ENCODE results near the gene METTL21A. TPM values are rescaled to one million over a fixed set of nuclear protein-coding genes. Genes with fewer than 3 reads are reported as not detected.

METTL21A gene
- total and polyA plus RNA-seq, 2 of the 4 experiments (the other 2 are of a cell fraction) = 5.9 to 11.6 TPM

DNA sequence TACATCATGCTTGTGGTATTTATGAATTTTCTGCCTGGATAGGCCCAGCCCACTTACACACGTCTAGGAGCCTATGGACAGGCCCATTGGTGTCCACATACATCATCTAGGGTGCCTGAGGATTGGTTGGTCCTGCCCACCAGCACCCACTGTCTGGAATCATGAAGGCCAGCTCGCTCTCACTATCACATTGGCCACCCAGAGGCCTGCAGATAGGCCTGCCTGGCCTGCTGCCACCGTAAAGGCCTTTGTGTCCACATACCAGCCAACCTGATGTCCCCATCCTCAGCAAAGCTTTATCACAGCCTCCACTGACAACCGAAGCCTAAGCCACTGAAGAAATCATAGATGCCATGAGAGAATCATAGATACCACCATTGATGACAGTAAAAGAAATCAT is 40.2 kb downstream of the METTL21A start:
- no peak overlapping the region for H3K4me3 ChIP-seq (ENCODE audit: insufficient read depth, low read depth, low read length)
- dilution Hi-C loops (cut with HindIII; ENCODE audit: low sequenced_read_pairs, unreplicated experiment) = no loop called here
- H2BK120ac ChIP-seq (ENCODE audit: low read depth, low read length) = no peak overlapping the region
- H2BK5ac ChIP-seq (ENCODE audit: low read depth, low read length, poor library complexity, severe bottlenecking) = no peak overlapping the region
- CTCF ChIA-PET = no interaction called here
- in situ Hi-C loops (cut with MboI; ENCODE audit: low sequenced_read_pairs) = no loop called here
- intact Hi-C loops (cut with micrococcal nuclease) = no loop called here
- BruUV-seq (replicated peaks) = no TSS peak
- no peak overlapping the region for H2BK20ac ChIP-seq (ENCODE audit: low read depth, low read length)
- H4K8ac ChIP-seq (ENCODE audit: low read depth in 2 of 2, low read length in 2 of 2) = no peak overlapping the region
- H3K79me1 ChIP-seq (ENCODE audit: low read depth in 1 of 2, low read length in 2 of 2) = peaks cover 10 to 19% of the 10 kb centered on the region in 2 experiments
- H2AK9ac ChIP-seq (replicated peaks; ENCODE audit: low read depth, low read length, poor library complexity) = no peak overlapping the region
- no peak for DNase-seq
- H4K91ac ChIP-seq (ENCODE audit: insufficient read depth, low read depth, low read length) = no peak overlapping the region
- H3K56ac ChIP-seq (ENCODE audit: extremely low read depth, insufficient read depth, low read length) = no peak overlapping the region
- no peak overlapping the region for H2AK5ac ChIP-seq (ENCODE audit: low read depth, low read length)
- H3K14ac ChIP-seq (replicated peaks; ENCODE audit: low read depth, low read length) = no peak overlapping the region
- no peak for TF ChIP-seq RCOR1 (IDR thresholded peaks at IDR 0.05; ENCODE audit: insufficient replicate concordance, low read length)
- TF ChIP-seq SMC3 (IDR thresholded peaks at IDR 0.05; ENCODE audit: low read depth, low read length) = no peak
- TF ChIP-seq RFX5 (IDR thresholded peaks at IDR 0.05; ENCODE audit: low read depth, low read length) = no peak
- TF ChIP-seq, protein P1, sequence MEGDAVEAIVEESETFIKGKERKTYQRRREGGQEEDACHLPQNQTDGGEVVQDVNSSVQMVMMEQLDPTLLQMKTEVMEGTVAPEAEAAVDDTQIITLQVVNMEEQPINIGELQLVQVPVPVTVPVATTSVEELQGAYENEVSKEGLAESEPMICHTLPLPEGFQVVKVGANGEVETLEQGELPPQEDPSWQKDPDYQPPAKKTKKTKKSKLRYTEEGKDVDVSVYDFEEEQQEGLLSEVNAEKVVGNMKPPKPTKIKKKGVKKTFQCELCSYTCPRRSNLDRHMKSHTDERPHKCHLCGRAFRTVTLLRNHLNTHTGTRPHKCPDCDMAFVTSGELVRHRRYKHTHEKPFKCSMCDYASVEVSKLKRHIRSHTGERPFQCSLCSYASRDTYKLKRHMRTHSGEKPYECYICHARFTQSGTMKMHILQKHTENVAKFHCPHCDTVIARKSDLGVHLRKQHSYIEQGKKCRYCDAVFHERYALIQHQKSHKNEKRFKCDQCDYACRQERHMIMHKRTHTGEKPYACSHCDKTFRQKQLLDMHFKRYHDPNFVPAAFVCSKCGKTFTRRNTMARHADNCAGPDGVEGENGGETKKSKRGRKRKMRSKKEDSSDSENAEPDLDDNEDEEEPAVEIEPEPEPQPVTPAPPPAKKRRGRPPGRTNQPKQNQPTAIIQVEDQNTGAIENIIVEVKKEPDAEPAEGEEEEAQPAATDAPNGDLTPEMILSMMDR (conservative IDR thresholded peaks at IDR 0.05; ENCODE audit: low read depth, low read length) = no peak
- TF ChIP-seq NFE2L2 (IDR thresholded peaks at IDR 0.05; ENCODE audit: low read depth, low read length) = no peak
- no peak for TF ChIP-seq MXI1 (IDR thresholded peaks at IDR 0.05; ENCODE audit: borderline replicate concordance, low read depth, low read length)
- no peak for TF ChIP-seq RAD21 (IDR thresholded peaks at IDR 0.05; ENCODE audit: low read length)
- no peak for TF ChIP-seq ELK1 (IDR thresholded peaks at IDR 0.05; ENCODE audit: borderline replicate concordance, low read depth, low read length)
- TF ChIP-seq BHLHE40 (IDR thresholded peaks at IDR 0.05; ENCODE audit: low read depth, low read length) = no peak
- TF ChIP-seq MAZ (IDR thresholded peaks at IDR 0.05; ENCODE audit: borderline replicate concordance, low read depth, low read length) = no peak
- TF ChIP-seq CHD1 (IDR thresholded peaks at IDR 0.05; ENCODE audit: low read depth, low read length) = no peak
- no peak for TF ChIP-seq FOS (IDR thresholded peaks at IDR 0.05; ENCODE audit: low read depth, low read length)
- no peak for TF ChIP-seq CEBPB (IDR thresholded peaks at IDR 0.05; ENCODE audit: low read depth, low read length)
- H3K4me2 ChIP-seq (ENCODE audit: low read depth, low read length) = no peak overlapping the region
- H3K9ac ChIP-seq (ENCODE audit: low read depth, low read length) = no peak overlapping the region
- no peak overlapping the region for H4K5ac ChIP-seq (ENCODE audit: low read depth, low read length)
- peaks cover 4% of the 10 kb centered on the region; the same call in 1 of the 2 replicates for H3K9me1 ChIP-seq (ENCODE audit: insufficient read depth, low read length)
- POLR2A ChIA-PET (ENCODE audit: unreplicated experiment) = no interaction called here
- no peaks in the 10 kb centered on the region for H4K20me1 ChIP-seq (ENCODE audit: insufficient read depth, low read length)
- peaks cover 22% of the 10 kb centered on the region for H3K36me3 ChIP-seq (ENCODE audit: control insufficient read depth, insufficient read depth, low read length)
- 100% methylated on average over 4 of the region's 4 CpGs; no CpG with 5 or more reads in 1 of the 2 experiments for WGBS, 2 experiments (ENCODE audit: extremely low coverage in 2 of 2, insufficient read length in 1 of 2)
- H2AFZ ChIP-seq (replicated peaks; ENCODE audit: low read length, poor library complexity) = no peak overlapping the region
- no peak overlapping the region for H3K18ac ChIP-seq (ENCODE audit: low read depth, low read length)
- H3K27me3 ChIP-seq (ENCODE audit: control insufficient read depth, insufficient read depth, low read length) = no peaks in the 10 kb centered on the region
- no peak for ATAC-seq (ENCODE audit: low read depth)
- H3K4ac ChIP-seq (ENCODE audit: low read depth, low read length) = no peak overlapping the region
- H3K4me1 ChIP-seq (ENCODE audit: control insufficient read depth, insufficient read depth, low read length) = no peaks in the 10 kb centered on the region
- no peak overlapping the region for H2BK15ac ChIP-seq (ENCODE audit: low read depth, low read length)
- no peak overlapping the region for H3K27ac ChIP-seq (ENCODE audit: insufficient read depth, low read length)
- no peak overlapping the region for H3K23ac ChIP-seq (ENCODE audit: low read depth, low read length)
- H3K9me3 ChIP-seq (ENCODE audit: control insufficient read depth, insufficient read depth, low read length) = no peaks in the 10 kb centered on the region
